CD4-positive, alpha-beta T cell treated with Interleukin-17A for 4 hours (primary cell): ENCODE data around the gene TBXAS1.

Experiments
- DNase-seq: peaks from one replicate; pipeline ENCODE4 v3.0.0-alpha.2; 2020; ENCODE audit warnings: mixed read lengths

The TBXAS1 gene

GRCh38 chr7:140029072-140029471 is 200.0 kb downstream of the TBXAS1 start:
- no peak for DNase-seq

GRCh38 chr7:140031364-140031763 is 202.3 kb downstream of the TBXAS1 start:
- no peak for DNase-seq

GRCh38 chr7:140033036-140033435 is 204.0 kb downstream of the TBXAS1 start:
- DNase-seq, result no peak

GRCh38 chr7:140033779-140034363 is 204.8 kb downstream of the TBXAS1 start:
- no peak for DNase-seq

- no peak for DNase-seq
Measured at GRCh38 chr7:140034421-140034820, 205.4 kb downstream of the TBXAS1 start.

GRCh38 chr7:140035400-140036223 is 206.5 kb downstream of the TBXAS1 start:
- DNase-seq, result no peak

- DNase-seq, result peak; percentile 18
Measured at GRCh38 chr7:140036224-140036962, 207.3 kb downstream of the TBXAS1 start.

GRCh38 chr7:140039066-140039465 is 210.0 kb downstream of the TBXAS1 start:
- DNase-seq, result no peak

- no peak for DNase-seq
Measured at GRCh38 chr7:140039896-140040295, 210.8 kb downstream of the TBXAS1 start.

- DNase-seq, result no peak
Measured at GRCh38 chr7:140041659-140042385, 212.8 kb downstream of the TBXAS1 start.

- DNase-seq, result no peak
Measured at GRCh38 chr7:140042386-140042670, 213.3 kb downstream of the TBXAS1 start.

- no peak for DNase-seq
Measured at GRCh38 chr7:140044251-140044650, 215.2 kb downstream of the TBXAS1 start.

- no peak for DNase-seq
Measured at GRCh38 chr7:140045697-140046096, 216.6 kb downstream of the TBXAS1 start.

- no peak for DNase-seq
Measured at GRCh38 chr7:140047197-140047596, 218.1 kb downstream of the TBXAS1 start.

GRCh38 chr7:140048138-140048537 is 219.1 kb downstream of the TBXAS1 start:
- no peak for DNase-seq

GRCh38 chr7:140048989-140049338 is 219.9 kb downstream of the TBXAS1 start:
- no peak for DNase-seq

- DNase-seq, result no peak
Measured at GRCh38 chr7:140049339-140050024, 220.4 kb downstream of the TBXAS1 start.

GRCh38 chr7:140050100-140050499 is 221.0 kb downstream of the TBXAS1 start:
- DNase-seq, result no peak

- DNase-seq, result no peak
Measured at GRCh38 chr7:140051820-140052219, 222.8 kb downstream of the TBXAS1 start.

GRCh38 chr7:140053812-140054539 is 224.9 kb downstream of the TBXAS1 start:
- DNase-seq, result no peak

GRCh38 chr7:140054751-140055150 is 225.7 kb downstream of the TBXAS1 start:
- DNase-seq, result no peak

GRCh38 chr7:140055833-140056232 is 226.8 kb downstream of the TBXAS1 start:
- no peak for DNase-seq
